ENCODE measurements around the gene TGFBR1.

DNA sequence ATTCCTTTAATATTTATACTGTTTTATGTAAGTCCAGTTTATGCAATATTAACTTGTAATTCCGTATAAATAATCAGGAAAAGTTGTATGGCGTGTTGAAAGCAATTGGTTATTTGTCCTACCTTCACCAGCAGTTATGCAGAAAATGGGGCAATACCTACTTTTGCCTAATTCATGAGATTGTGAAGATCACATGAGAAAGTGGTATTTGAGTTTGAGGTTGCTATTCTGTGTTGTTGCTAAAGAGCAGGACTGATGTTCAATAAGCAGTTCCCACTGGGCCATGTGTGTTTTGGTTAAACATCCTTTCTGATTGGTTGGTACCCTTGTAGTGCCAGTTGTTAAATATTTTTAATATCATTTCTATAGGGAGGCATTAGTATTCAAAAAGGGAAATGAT lies 3.2 kb downstream of the TGFBR1 start:
- TF ChIP-seq, protein P1, sequence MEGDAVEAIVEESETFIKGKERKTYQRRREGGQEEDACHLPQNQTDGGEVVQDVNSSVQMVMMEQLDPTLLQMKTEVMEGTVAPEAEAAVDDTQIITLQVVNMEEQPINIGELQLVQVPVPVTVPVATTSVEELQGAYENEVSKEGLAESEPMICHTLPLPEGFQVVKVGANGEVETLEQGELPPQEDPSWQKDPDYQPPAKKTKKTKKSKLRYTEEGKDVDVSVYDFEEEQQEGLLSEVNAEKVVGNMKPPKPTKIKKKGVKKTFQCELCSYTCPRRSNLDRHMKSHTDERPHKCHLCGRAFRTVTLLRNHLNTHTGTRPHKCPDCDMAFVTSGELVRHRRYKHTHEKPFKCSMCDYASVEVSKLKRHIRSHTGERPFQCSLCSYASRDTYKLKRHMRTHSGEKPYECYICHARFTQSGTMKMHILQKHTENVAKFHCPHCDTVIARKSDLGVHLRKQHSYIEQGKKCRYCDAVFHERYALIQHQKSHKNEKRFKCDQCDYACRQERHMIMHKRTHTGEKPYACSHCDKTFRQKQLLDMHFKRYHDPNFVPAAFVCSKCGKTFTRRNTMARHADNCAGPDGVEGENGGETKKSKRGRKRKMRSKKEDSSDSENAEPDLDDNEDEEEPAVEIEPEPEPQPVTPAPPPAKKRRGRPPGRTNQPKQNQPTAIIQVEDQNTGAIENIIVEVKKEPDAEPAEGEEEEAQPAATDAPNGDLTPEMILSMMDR (IDR thresholded peaks at IDR 0.05), result no peak
- no peak for TF ChIP-seq EZH2phosphoT487 (IDR thresholded peaks at IDR 0.05)
